GM12875 (cell line): ENCODE results near the gene MFSD2A.
"Not testable (repeated sequence)": the region's sequence is repeated elsewhere in the genome, so short reads cannot be mapped to it uniquely, and the experiment has no call there.

Experiments
- H3K4me3 ChIP-seq: one replicate; pipeline ENCODE4 v1.5.1; 2011; ENCODE audit warnings: low read depth, low read length, control low read depth
- TF ChIP-seq, protein P1 (sequence below): IDR thresholded peaks from 2 replicates; pipeline ENCODE4 v1.5.1; 2011; ENCODE audit warnings: low read depth, mild to moderate bottlenecking, control low read depth, inconsistent platforms, low read length, moderate library complexity, borderline replicate concordance; ENCODE audit not compliant: insufficient read depth

The MFSD2A gene

GRCh38 chr1:39962450-39962825 is 7.5 kb downstream of the MFSD2A start:
- H3K4me3 ChIP-seq, result no peak overlapping the region
- TF ChIP-seq, protein P1, sequence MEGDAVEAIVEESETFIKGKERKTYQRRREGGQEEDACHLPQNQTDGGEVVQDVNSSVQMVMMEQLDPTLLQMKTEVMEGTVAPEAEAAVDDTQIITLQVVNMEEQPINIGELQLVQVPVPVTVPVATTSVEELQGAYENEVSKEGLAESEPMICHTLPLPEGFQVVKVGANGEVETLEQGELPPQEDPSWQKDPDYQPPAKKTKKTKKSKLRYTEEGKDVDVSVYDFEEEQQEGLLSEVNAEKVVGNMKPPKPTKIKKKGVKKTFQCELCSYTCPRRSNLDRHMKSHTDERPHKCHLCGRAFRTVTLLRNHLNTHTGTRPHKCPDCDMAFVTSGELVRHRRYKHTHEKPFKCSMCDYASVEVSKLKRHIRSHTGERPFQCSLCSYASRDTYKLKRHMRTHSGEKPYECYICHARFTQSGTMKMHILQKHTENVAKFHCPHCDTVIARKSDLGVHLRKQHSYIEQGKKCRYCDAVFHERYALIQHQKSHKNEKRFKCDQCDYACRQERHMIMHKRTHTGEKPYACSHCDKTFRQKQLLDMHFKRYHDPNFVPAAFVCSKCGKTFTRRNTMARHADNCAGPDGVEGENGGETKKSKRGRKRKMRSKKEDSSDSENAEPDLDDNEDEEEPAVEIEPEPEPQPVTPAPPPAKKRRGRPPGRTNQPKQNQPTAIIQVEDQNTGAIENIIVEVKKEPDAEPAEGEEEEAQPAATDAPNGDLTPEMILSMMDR, result no peak

- H3K4me3 ChIP-seq, result not testable (repeated sequence)
Measured at GRCh38 chr1:39962964-39963363, 8.0 kb downstream of the MFSD2A start.

GRCh38 chr1:39964552-39964951 is 9.6 kb downstream of the MFSD2A start:
- TF ChIP-seq, protein P1, result no peak
- H3K4me3 ChIP-seq, result no peak overlapping the region

- H3K4me3 ChIP-seq, result no peak overlapping the region
- TF ChIP-seq, protein P1, result no peak
Measured at GRCh38 chr1:39965044-39965443, 10.1 kb downstream of the MFSD2A start.

- TF ChIP-seq, protein P1, result no peak
- H3K4me3 ChIP-seq, result no peak overlapping the region
Measured at GRCh38 chr1:39969048-39969447, 14.1 kb downstream of the MFSD2A start.

DNA sequence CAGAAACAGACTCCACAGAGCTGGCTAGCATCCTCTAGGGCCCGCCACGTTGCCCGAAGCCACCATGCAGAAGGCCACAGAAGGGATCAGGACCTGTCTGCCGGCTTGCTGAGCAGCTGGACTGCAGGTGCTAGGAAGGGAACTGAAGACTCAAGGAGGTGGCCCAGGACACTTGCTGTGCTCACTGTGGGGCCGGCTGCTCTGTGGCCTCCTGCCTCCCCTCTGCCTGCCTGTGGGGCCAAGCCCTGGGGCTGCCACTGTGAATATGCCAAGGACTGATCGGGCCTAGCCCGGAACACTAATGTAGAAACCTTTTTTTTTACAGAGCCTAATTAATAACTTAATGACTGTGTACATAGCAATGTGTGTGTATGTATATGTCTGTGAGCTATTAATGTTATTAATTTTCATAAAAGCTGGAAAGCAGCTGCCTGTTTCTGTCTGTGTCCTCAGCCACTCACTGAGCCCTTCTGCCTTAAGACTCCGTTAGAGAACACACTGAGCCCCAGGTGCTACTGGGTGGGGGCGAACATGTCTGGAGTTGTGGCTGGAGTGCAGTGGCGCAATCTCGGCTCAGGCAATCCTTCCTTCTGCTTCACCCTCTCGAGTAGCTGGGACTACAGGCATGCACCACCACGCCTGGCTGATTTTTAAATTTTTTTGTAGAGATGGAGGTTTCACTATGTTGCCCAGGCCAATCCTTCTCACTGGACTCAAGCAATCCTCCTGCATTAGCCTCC is 14.8 kb downstream of the MFSD2A start:
- no peak overlapping the region for H3K4me3 ChIP-seq
- TF ChIP-seq, protein P1, result no peak

GRCh38 chr1:39970274-39970673 is 15.3 kb downstream of the MFSD2A start:
- TF ChIP-seq, protein P1, result no peak
- no peak overlapping the region for H3K4me3 ChIP-seq
